Measurements from ENCODE around the gene THOP1. TPM values are rescaled to one million over a fixed set of nuclear protein-coding genes. Genes with fewer than 3 reads are reported as not detected.

Gene THOP1
- total and polyA plus RNA-seq, 7 donors: 46.0 to 92.2 (median 59.0) TPM

- Histone ChIP-seq H3K27ac (peak overlapping the region; percentile 74), H3K36me3 (ENCODE audit: insufficient read depth in 1 of 2, low read depth in 1 of 2) (peaks cover 0 to 25% of the 10 kb centered on the region in 2 donors), H3K9me3 (no peaks in the 10 kb centered on the region), H3K27me3 (ENCODE audit: insufficient read depth in 3 of 3, low read length in 2 of 3) (no peaks in the 10 kb centered on the region), H3K4me1 (peaks cover 5% of the 10 kb centered on the region), H3K4me3 (peak overlapping the region; percentile 89)
- ATAC-seq: peak in 2 of 4 donors; percentile 5 to 22
- DNase-seq: no peak
- no peak for TF ChIP-seq CTCF (IDR thresholded peaks at IDR 0.05)
- intact Hi-C loops (cut with DNase I): no loop called here
- 2 to 3% (median 3%) methylated on average over 30 to 36 of the region's 36 CpGs for WGBS, 3 donors
Measured at GRCh38 chr19:2820112-2820702, 34.9 kb downstream of the THOP1 start.

GRCh38 chr19:2822846-2823245 lies 37.5 kb downstream of the THOP1 start:
- Histone ChIP-seq H3K4me3 (no peak overlapping the region), H3K36me3 (ENCODE audit: insufficient read depth in 1 of 2, low read depth in 1 of 2) (peaks cover 0 to 38% of the 10 kb centered on the region in 2 donors), H3K4me1 (peaks cover 5% of the 10 kb centered on the region), H3K9me3 (no peaks in the 10 kb centered on the region), H3K27me3 (ENCODE audit: insufficient read depth in 3 of 3, low read length in 2 of 3) (no peaks in the 10 kb centered on the region), H3K27ac (no peak overlapping the region)
- TF ChIP-seq CTCF (IDR thresholded peaks at IDR 0.05): no peak
- ATAC-seq (no peak), DNase-seq (no peak)
- intact Hi-C loops (cut with DNase I): no loop called here
- WGBS, 3 donors: 87 to 98% (median 94%) methylated on average over 5 of the region's 5 CpGs

DNA sequence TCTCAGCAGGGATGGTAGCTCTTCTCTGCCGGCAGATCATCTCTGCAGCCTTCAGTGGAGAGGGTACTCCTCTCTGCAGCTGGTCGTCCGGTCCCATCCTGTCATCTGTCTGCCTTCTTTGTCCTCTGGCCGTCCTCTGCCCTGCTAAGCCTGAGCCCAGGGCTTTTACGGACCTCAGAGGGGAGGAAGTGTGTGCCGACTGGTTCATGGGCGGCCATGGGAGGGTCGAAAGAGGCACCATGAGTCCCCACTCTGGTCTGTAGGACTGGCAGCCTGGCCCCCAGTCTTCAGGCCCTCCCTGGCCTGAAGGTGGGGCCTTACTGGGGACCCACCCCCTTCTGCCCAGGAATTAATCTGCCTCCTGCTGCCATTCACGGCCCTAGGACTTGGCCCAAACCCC lies 38.3 kb downstream of the THOP1 start:
- Histone ChIP-seq H3K9me3 (no peaks in the 10 kb centered on the region), H3K27me3 (ENCODE audit: insufficient read depth in 3 of 3, low read length in 2 of 3) (no peaks in the 10 kb centered on the region), H3K4me1 (peaks cover 5% of the 10 kb centered on the region), H3K36me3 (ENCODE audit: insufficient read depth in 1 of 2, low read depth in 1 of 2) (peaks cover 0 to 46% of the 10 kb centered on the region in 2 donors), H3K27ac (no peak overlapping the region), H3K4me3 (no peak overlapping the region)
- intact Hi-C loops (cut with DNase I): no loop called here
- TF ChIP-seq CTCF (IDR thresholded peaks at IDR 0.05): no peak
- DNase-seq (no peak), ATAC-seq (no peak)
- WGBS, 3 donors: 72 to 86% (median 73%) methylated on average over 9 of the region's 9 CpGs

- H3K4me1 ChIP-seq: peaks cover 5% of the 10 kb centered on the region
- H3K4me3 ChIP-seq: no peak overlapping the region
- no peak for TF ChIP-seq CTCF (IDR thresholded peaks at IDR 0.05)
- no peak for DNase-seq
- H3K27me3 ChIP-seq (ENCODE audit: insufficient read depth in 3 of 3, low read length in 2 of 3): no peaks in the 10 kb centered on the region
- H3K9me3 ChIP-seq: no peaks in the 10 kb centered on the region
- H3K27ac ChIP-seq: no peak overlapping the region
- peaks cover 0 to 47% of the 10 kb centered on the region in 2 donors for H3K36me3 ChIP-seq (ENCODE audit: insufficient read depth in 1 of 2, low read depth in 1 of 2)
- ATAC-seq: no peak
- intact Hi-C loops (cut with DNase I): no loop called here
- 71 to 74% (median 72%) methylated on average over 8 of the region's 8 CpGs for WGBS, 3 donors
Measured at GRCh38 chr19:2824129-2824528, 38.8 kb downstream of the THOP1 start.

DNA sequence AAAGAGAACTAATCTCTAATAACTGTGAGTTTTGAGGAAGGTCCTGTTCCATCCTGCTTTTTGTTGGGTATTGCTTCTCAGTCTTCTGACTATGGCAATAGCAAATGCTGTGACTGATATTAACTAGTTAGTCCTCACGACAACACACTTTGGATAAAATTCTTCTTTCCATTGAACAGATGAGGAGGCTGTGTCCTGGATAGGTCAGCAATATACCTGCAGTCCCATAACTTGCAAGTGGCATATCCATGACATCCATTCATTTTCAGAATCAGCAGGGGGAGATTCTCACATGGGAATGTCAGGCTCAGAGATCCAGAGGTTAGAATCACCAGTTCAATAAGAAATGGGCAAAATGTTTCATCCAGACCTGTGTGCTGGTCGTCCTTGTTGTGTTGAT lies 41.7 kb downstream of the THOP1 start:
- ATAC-seq (no peak), DNase-seq (no peak)
- Histone ChIP-seq H3K9me3 (peaks cover 8% of the 10 kb centered on the region), H3K27me3 (ENCODE audit: insufficient read depth in 3 of 3, low read length in 2 of 3) (no peaks in the 10 kb centered on the region), H3K27ac (no peak overlapping the region), H3K4me3 (no peak overlapping the region), H3K4me1 (no peaks in the 10 kb centered on the region), H3K36me3 (ENCODE audit: insufficient read depth in 1 of 2, low read depth in 1 of 2) (peaks cover 0 to 51% of the 10 kb centered on the region in 2 donors)
- TF ChIP-seq CTCF (IDR thresholded peaks at IDR 0.05): no peak
- intact Hi-C loops (cut with DNase I): no loop called here
- 83 to 95% (median 94%) methylated on average over 2 of the region's 2 CpGs for WGBS, 3 donors
